ENCODE data around the gene ATG5.
"Not testable (repeated sequence)": the region's sequence is repeated elsewhere in the genome, so short reads cannot be mapped to it uniquely, and the experiment has no call there.

The ATG5 gene

GRCh38 chr6:106309766-106310373 lies 15.7 kb downstream of the ATG5 start:
- DNase-seq, result no peak

- DNase-seq, result no peak
Observed at GRCh38 chr6:106308985-106309384, 16.6 kb downstream of the ATG5 start.

GRCh38 chr6:106305740-106306139 lies 19.8 kb downstream of the ATG5 start:
- no peak for DNase-seq

- DNase-seq, result no peak
Observed at GRCh38 chr6:106300944-106301343, 24.6 kb downstream of the ATG5 start.

GRCh38 chr6:106300020-106300780 lies 25.4 kb downstream of the ATG5 start:
- no peak for DNase-seq

- no peak for DNase-seq
Observed at GRCh38 chr6:106293116-106293515, 32.4 kb downstream of the ATG5 start.

- DNase-seq, result no peak
Observed at GRCh38 chr6:106290954-106291353, 34.6 kb downstream of the ATG5 start.

- no peak for DNase-seq
Observed at GRCh38 chr6:106290032-106290431, 35.5 kb downstream of the ATG5 start.

- DNase-seq, result no peak
Observed at GRCh38 chr6:106287215-106287614, 38.3 kb downstream of the ATG5 start.

GRCh38 chr6:106286746-106287145 lies 38.8 kb downstream of the ATG5 start:
- no peak for DNase-seq

- no peak for DNase-seq
Observed at GRCh38 chr6:106283481-106283880, 42.1 kb downstream of the ATG5 start.

- no peak for DNase-seq
Observed at GRCh38 chr6:106281661-106282060, 43.9 kb downstream of the ATG5 start.

- DNase-seq, result no peak
Observed at GRCh38 chr6:106281088-106281487, 44.5 kb downstream of the ATG5 start.

- DNase-seq, result no peak
Observed at GRCh38 chr6:106279179-106279578, 46.4 kb downstream of the ATG5 start.

- no peak for DNase-seq
Observed at GRCh38 chr6:106275692-106276091, 49.9 kb downstream of the ATG5 start.

GRCh38 chr6:106273087-106273486 lies 52.5 kb downstream of the ATG5 start:
- no peak for DNase-seq

GRCh38 chr6:106272287-106272686 lies 53.3 kb downstream of the ATG5 start:
- DNase-seq, result no peak

- no peak for DNase-seq
Observed at GRCh38 chr6:106270414-106270813, 55.1 kb downstream of the ATG5 start.

GRCh38 chr6:106269268-106269919 lies 56.2 kb downstream of the ATG5 start:
- DNase-seq, result not testable (repeated sequence)

GRCh38 chr6:106268500-106268899 lies 57.1 kb downstream of the ATG5 start:
- DNase-seq, result not testable (repeated sequence)

- DNase-seq, result not testable (repeated sequence)
Observed at GRCh38 chr6:106264433-106264832, 61.1 kb downstream of the ATG5 start.

- not testable (repeated sequence) for DNase-seq
Observed at GRCh38 chr6:106259748-106260147, 65.8 kb downstream of the ATG5 start.

- no peak for DNase-seq
Observed at GRCh38 chr6:106258726-106259125, 66.8 kb downstream of the ATG5 start.

GRCh38 chr6:106257195-106257594 lies 68.4 kb downstream of the ATG5 start:
- DNase-seq, result no peak

Measured in effector CD4-positive, alpha-beta T cell (primary cell).